EH (cell line): ENCODE measurements around the gene ZNF488.
"Not testable (repeated sequence)": the region's sequence is repeated elsewhere in the genome, so short reads cannot be mapped to it uniquely, and the experiment has no call there.

ENCODE experiments used
- DNase-seq: peaks from one replicate; pipeline ENCODE4 v3.0.0-alpha.2; 2015; ENCODE audit warnings: low read depth

The ZNF488 gene, protein sequence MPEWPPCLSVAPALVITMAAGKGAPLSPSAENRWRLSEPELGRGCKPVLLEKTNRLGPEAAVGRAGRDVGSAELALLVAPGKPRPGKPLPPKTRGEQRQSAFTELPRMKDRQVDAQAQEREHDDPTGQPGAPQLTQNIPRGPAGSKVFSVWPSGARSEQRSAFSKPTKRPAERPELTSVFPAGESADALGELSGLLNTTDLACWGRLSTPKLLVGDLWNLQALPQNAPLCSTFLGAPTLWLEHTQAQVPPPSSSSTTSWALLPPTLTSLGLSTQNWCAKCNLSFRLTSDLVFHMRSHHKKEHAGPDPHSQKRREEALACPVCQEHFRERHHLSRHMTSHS

DNA sequence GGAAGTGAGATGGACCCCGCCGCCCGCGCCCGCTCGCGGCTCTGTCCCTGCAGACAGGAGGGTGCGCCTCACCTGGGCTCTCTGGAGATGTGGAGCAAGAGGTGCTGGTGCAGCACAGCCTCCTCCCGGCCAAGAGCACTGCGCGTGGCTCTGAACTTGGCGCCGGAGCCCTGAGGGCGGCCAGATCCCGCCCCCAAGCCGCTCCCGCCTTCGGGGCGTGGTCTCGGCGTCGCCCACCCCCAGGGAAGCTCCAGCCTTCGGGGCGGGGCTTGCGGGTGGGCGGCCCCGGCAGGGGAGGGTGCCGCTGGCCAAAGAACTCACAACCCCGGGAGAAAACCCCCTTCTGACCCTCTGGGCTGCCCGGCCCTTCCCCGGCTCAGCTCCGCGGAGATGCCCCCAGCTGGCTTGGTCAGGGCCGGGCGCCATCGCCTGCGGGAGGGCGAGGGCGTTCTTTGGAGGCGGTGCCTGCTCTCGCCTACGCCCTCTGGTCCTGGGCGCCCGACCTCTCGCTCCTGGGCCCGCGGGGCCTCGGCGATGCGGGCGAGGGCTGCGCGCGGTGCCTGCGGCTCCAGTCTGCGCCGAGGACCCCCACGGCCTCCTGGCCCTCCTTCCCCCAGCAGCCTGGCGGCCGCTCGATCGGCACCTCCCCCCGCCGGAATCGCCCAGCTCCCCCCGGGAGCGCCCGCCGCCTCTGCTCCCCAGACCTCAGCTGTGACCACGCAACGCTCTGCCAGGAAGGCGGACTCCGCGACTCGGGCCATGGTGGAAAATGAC is at the start of gene ZNF488:
Gene ZNF488, minus strand, starts transcription at position 146 of the 774 bp plus-strand sequence. CDS start 15,464 bp downstream, outside the sequence.
- peak; percentile 81 for DNase-seq

DNA sequence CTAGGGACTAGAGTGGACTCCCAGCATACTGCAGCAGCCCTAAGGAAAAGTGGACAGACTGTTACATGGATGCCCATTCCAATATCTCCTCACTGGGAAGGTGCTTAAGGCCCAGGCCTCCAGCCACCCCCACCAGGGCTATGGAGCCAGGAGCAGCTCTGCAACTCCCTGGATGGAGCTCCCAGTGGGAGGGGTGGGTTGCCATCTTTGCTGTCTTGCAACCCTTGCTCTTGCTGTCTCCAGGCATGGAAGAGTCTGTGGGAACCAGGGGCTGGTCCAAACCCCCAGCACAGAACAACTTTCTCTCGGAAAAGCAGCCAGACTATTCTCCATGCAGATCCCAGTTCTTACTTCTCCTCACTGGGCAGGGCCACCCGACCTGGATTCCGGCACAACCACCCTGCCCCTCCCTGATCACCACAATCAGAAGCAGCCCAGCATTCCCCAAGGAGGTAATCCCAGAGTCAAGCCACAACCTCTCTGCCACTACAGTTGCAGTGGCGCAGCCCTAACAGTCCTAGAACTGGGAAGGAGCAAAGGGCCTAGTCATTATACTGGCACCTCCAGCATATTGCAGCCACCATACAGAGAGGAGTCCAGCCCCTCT is 41.8 kb upstream of the ZNF488 start:
- DNase-seq = no peak

DNA sequence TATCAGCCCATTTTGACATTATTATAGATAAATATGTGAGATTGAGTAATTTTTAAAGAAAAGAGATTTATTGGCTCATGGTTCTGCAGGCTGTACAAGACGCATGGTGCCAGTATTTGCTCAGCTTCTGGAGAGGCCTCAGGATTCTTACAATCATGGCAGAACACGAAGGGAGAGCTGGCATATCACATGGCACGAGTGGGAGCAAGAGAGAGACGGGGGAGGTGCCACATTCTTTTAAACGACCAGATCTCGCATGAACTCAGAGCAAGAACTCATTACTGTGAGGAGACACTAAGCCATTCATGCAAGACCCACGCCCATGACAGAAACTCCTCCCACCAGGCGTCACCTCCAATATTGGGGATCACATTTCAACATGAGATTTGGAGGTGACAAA is 40.1 kb upstream of the ZNF488 start:
- no peak for DNase-seq

DNA sequence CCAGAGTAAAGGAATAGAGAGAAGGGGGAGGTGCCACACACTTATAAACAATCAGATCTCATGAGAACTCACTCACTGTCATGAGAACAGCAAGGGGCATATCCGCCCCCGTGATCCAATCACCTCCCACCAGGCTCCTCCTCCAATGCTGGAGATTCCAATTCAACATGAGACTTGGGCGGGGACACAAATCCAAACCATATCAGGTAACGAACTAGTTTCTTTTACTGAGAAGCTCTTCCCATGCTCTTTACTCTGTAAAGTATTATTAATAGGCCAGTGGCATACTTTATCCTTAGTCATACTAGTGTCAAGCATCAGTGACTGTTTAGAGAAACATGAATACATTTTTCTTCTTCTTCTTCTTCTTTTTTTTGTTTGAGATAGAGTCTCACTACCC is 39.4 kb upstream of the ZNF488 start:
- peak; percentile 38 for DNase-seq

DNA sequence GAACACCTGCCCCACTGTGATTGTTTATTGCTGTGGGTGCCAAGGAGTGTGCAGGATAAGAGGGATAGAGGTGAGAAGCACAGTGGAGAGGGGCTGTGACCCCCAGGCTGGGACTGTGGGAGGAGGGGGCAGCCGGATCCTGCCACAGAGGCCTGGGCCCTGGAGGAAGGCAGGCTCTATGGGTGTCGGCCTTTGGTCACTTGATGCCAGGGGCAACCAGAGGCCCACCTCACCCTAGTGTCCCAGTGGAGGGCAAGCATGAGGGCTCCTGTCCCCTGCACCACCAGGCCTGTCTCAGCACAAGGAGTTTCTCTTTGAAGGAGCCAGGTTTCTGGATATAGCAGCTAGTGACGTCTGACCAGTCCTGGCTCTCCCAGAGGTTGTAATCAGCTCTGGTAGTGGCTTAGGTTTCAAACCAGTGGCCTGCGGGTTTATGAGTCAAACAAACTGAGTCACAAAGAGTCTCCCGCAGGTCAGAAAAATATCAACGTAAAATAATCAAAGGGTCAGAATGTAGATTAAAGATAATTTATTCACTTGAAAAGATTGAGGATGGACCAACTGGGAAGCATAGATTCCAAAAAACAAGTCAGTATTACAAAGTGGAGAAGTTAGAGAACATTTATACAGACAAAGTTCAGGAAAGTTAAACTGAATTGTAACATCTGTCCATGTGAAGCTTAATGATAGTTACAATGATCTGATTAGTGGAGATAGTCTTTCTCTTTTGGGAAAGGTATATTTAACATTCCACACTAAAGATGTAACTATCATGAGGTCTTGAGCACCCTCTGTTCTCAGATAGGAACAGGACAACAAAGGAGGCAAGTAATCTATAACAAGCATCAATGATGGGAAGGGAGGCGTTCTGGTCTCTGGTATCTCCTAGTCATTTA is 37.2 kb upstream of the ZNF488 start:
- peak; percentile 82 for DNase-seq

DNA sequence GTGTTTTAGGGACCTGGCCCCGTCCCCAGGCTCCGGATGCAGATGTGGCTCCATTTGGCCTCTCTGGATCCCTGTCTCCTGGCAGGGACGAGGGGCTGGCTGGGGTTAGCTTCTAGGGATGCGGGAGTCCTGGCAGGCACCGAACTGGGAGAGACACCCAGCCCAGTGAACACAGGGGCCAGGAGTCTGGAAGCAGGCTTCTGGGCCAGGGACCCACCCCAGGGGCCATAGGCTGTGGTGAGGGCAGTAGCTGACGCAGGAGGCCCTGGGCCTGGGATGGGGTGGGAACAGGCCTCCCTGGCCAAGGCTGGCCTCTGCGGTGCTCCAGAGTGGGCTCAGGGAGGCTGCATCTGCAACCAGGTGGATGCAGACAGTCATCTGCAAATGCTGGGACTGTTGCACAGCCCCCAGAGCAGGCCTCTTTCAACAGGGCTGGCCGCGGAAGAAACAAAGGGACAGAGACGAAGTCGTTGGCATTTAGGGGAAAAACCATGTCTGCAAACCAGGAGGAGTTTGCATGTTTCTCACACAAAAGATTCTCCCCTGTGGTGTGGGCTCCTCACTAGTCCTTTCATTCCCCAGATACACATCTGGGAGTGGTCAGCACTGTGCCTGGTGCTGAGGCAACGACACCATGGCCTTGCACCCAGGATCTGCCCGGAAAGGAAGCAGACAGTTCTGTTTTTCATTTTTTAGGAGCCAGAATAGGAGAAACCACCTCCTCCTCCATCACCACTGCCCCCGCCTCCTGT is 36.4 kb upstream of the ZNF488 start:
- no peak for DNase-seq

DNA sequence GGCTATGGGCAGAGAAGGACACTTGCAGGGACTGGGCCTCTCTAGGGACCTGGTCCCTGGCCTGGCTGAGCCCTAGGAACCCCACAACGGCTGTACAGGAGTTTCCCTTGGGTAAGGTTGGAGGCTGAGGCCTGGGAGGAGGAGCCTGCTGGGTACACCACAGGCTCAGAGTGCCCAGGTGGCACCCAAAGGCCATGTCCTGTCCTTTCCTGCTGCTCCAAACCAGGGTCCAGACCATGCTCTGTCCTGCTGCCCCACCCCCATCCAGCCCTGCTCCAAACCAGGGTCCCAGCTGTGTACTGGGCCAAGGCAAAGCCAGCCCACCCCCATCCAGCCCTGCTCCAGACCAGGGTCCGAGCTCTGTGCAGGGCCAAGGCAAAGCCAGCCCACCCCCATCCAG is 35.3 kb upstream of the ZNF488 start:
- no peak for DNase-seq

DNA sequence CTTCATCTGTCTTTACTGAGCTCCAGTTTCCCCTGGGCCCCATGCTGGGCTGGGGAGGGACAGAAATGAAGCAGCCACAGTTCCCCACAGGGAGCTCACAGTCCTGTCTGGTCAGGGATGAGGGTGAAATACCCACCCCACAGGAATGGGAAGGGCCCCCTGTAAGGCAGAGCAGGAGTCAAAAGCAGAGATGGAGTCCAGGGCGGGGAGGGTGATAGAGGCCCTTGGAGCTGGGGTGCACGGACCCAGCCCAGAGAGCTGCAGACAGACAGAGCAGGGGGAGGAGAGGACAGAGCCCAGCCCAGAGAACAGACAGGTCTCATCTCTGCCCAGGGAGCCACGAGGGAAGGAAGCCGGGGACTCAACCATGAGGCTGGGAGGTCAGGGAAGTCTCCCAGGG is 34.9 kb upstream of the ZNF488 start:
- no peak for DNase-seq

DNA sequence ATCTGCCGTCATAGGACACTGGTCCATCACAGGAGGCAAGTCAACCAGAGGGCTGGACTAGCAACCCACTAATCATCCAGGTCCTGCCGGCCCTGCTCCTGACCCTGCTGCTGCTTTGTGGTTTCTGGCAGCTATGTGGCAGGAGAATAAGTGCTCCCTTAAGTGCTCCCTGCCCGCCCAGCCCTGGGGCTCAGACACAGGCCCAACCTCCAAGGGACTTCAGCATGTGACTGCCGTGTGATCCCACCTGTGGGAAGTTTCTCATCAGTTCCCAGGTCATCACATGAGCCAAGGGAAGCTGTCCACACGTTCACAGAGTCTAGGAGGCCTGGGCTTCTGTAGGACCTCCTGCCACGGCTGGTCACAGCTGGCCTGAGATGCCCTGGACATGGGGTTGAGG is 34.2 kb upstream of the ZNF488 start:
- DNase-seq = no peak

DNA sequence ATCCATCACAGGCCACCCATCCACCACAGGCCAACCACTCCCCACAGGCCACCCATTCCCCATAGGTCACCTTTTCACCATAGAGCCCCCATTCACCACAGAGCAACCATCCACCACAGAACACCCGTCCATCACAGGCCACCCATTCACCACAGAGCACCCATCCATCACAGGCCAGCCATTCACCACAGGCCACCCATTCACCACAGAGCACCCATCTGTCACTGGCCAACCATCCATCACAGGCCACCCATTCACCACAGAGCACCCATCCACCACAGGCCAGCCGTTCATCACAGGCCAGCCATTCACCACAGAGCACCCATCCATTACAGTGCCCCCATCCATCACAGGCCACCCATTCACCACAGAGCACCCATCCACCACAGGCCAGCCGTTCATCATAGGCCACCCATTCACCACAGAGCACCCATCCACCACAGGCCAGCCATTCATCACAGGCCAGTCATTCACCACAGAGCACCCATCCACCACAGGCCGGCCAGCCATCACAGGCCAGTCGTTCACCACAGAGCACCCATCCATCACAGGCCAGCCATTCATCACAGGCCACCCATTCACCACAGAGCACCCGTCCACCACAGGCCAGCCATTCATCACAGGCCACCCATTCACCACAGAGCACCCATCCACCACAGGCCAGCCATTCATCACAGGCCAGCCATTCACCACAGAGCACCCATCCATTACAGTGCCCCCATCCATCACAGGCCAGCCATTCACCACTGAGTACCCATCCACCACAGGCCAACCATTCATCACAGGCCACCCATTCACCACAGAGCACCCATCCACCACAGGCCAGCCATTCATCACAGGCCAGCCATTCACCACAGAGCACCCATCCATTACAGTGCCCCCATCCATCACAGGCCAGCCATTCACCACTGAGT is 32.5 kb upstream of the ZNF488 start:
- DNase-seq = not testable (repeated sequence)

DNA sequence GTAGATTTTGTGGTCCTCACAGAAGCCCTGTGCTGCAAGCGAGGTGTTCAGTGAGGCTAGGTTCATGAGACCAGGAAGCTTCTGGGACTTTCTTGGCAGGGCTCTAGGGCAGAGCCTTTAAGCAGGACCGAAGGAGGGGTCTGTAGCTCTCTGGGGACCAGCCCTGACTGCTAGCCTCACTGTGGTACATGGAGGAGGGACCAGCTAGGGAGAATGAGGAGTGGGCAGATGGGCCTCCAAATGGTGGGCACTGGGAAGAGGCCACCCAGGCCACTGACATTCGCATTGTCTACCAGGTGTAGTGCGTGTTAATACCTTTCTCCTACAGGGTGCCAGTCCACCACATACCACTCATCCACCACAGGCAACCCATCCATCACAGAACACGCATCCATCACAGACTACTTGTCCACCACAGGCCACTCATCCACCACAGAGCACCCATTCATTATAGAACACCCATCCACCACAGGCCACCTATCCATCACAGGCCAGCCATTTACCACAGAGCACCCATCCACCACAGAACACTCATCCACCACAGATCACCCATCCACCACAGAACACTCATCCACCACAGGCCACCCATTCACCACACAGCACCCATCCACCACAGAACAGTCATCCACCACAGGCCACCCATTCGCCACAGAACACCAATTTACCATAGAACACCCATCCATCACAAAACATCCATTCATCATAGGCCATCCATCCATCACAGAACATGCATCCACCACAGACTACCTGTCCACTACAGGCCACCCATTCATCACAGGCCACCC is 31.6 kb upstream of the ZNF488 start:
- no peak for DNase-seq

DNA sequence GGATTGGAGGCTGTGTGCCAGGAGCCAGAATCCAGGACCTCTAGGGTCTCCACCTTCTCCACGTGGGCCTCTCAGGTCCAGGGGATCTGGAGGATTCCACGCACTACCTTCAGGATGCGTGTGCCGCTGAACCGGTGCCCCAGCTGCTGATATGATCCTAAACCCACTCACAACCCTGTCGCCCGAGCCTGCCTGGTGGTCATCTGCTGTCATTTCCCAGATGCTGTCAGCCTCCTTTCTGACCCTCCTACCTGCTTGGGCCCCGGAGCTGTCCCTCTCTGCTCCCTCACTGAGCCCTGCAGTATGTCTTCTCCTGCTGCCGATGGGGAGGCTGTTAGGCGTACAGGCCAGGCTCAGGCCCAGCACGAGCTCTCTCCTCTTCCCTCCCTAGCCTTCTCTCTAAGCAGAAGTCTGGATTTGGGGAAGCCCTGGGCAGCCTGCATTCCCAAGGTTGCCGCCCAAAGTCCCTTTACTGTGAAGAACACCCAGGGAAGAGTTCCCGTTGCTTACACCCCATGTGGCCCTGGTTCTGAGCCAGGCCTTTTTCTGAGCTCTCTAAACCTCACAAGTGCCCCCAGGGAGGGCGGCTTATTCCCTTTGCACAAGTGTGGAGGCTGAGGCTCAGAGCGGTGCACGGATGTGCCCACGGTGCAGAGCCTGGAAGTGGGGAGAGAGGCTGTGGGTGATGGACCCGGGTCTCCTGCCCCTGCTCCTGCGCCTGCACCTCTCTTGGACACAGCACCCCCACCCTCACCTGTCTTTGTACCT is 30.8 kb upstream of the ZNF488 start:
- no peak for DNase-seq

DNA sequence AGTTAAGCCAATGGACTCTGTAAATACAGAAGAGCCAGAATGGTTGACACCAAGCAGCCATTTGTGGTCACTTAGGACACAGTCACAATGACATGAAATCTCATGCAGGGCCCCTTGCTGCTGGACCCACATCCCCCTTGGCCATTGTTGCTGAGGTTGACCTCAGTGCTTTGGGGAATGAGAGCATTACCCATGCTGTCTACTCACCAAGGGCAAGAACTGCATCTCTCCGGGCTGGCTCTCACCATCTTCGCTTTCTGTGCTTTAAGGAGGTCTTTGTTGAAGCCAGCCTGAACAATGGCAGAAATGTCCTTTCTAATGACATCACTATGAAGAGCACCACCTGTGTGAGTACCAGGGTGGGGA is 30.1 kb upstream of the ZNF488 start:
- DNase-seq = no peak

DNA sequence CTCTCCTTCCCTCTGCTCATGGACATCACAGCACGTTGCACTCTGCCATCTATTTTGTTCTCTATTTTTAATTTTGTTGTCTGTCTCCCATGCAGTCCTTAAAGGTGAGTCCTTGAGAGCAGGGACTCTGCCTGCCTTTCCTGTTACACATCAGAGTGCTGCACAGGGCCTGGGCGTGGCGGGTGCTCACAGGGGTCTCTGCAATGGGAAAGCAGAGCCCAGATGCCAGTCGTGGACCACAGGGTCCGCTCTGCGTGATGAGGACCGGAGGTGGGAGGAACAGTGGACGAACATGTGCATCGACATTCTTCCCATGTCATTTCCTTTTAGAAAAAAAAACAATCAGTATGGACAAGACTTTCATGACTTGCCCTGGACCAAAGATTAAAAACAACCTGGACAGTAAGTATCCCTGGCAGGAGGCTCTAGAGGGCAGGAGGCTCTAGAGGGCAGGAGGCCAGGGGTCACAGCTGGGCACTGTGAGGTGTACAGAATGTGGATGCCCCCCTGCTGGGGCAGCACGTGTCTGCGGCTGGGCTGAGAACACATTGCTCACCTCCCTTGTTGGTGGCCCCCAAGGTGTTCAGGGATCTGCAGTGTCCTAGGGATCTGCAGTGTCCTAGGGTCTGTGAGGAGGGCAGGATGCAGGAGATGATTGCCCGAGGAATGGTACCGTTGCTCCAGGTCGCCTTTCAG is 29.6 kb upstream of the ZNF488 start:
- no peak for DNase-seq

DNA sequence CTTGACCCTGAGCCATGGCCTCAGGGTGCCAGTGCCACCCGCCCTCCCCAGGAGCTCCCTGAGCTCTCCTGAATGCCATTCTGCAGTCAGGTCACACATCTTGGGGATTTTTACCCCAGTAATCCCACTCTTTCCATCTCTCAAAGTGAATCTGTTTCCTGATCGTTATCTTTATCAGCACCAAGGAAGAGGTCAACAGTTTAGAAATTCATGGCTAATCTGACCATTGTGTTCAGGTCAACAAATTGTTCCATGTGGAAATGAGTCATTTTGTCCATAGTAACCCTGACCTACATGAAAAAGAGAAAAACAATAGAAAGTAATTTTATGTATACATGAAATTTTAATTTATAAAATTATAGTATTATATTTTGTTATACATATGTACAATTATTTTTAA is 28.8 kb upstream of the ZNF488 start:
- no peak for DNase-seq

DNA sequence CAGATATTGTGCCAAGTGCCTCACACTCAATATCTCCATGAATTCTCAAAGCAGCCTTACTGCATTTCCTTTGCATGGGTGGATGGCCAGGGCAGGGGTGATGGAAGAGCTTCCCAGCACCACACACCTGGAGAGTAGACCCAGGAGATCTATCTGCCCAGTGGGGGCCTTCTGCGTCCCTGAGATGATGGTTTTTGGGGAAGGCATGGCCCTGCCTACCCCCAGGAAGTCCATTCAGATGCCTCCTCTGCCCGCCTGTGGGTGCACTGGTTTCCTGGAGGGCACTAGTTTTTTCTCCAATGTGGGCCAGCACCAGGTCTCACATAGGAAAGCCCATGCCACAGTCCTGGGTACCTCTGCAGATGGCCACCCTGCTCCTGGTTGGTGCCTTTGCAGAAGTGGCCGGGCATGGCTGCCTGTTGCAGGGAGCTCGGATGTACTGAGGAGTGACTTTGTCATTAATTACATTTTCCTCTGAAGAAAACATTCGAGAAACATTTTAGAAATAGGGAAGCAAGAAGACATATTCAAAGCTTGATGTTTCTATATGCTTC is 28.2 kb upstream of the ZNF488 start:
- DNase-seq = no peak

DNA sequence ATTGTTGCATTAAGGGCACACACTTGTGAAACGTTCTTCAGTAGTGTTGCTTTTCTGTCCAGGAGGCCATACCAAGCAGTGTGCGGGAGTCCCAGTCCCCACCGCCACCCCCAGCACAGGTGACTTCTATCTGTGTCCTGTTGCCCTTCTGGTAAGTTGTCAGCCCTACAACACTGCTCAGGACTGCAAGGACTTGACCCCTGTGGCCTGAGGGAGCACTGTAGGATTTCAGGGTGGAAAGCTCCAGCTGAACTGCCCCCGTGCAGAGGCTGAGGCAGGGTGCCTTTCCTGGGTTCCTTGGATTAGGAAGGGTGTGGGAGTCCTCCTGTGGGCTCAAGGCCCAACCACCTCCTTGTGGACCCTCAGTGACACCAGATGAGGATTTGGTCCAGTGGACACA is 26.8 kb upstream of the ZNF488 start:
- no peak for DNase-seq

DNA sequence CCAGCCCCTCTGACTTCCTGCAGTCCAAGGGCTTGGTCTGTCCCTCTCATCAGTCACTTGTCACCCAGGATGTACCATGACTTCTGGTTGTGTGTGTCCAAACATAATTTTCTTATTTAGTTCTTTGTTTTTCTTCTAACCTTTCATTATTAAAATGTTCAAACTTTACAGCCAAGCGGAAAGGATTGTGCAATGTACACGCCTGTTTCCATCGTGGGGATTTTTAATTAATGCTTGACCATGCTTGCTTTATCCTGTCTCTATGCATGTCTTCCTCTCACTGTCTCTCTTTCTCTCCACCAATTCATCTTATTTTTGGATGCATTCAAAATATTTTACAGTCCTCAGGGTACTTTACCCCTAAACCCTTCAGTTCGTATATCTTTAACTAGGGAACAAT is 26.2 kb upstream of the ZNF488 start:
- DNase-seq = no peak
